GM12878 (cell line): Measurements from ENCODE around the gene NDUFV2. TPM values are rescaled to one million over a fixed set of nuclear protein-coding genes. Genes with fewer than 3 reads are reported as not detected.

Source experiments
- ATAC-seq: fragments of 200-7000 bp; cut with Tn5 transposase; 3 replicates; pipeline ENCODE4 v1.9.1; 2020; ENCODE audit warnings: mild to moderate bottlenecking, moderate library complexity
- BruUV-seq: library from RNA; stranded (reverse); fragments of 400-500 nt; replicated peaks from 2 replicates; lab custom pipeline; 2021; lab: Mats Ljungman, UMichigan
- CTCF ChIA-PET: fragments of 300-600 bp; sonication (Branson Sonifier 250); formaldehyde crosslinking; extraction: SDS; loops from one replicate; lab custom pipeline; 2021; ENCODE audit warnings: inconsistent platforms; lab: Yijun Ruan, JAX
- POLR2A ChIA-PET: fragments of 350-600 bp; formaldehyde crosslinking; extraction: SDS; loops from one replicate; lab custom pipeline; 2021; ENCODE audit warnings: inconsistent platforms; lab: Charles Lee
- RAD21 ChIA-PET: fragments of 300-600 bp; sonication (Branson Sonifier 250); formaldehyde crosslinking; loops from one replicate; lab custom pipeline; 2023; ENCODE audit warnings: antibody characterized with exemption; ENCODE audit not compliant: unreplicated experiment; lab: Charles Lee
- SMC1A ChIA-PET: fragments of 300-600 bp; sonication (Branson Sonifier 250); formaldehyde crosslinking; loops from one replicate; lab custom pipeline; 2023; ENCODE audit not compliant: unreplicated experiment, uncharacterized antibody; lab: Charles Lee
- DNase-seq: peaks from one replicate; pipeline ENCODE4 v3.0.0-alpha.2; 2011; ENCODE audit warnings: low read depth, low spot score
- FAIRE-seq: peaks from 3 replicates; lab custom pipeline; 2011; peaks lifted over from hg19 to GRCh38; lab: Jason Lieb, UNC
- H2AFZ ChIP-seq: 2 replicates; pipeline ENCODE4 v1.6.0; 2011; ENCODE audit warnings: low read depth, low read length, control low read depth; ENCODE audit not compliant: control insufficient read depth
- H3K27ac ChIP-seq: 2 replicates; pipeline ENCODE4 v1.5.1; 2011; ENCODE audit warnings: control low read depth; ENCODE audit not compliant: control insufficient read depth, insufficient read depth
- H3K27me3 ChIP-seq, 2 experiments: replicated peaks in 1 of 2; 2 replicates each; pipeline versions ENCODE4 v1.6.0 to v1.6.1; 2011; ENCODE audit warnings: low read length in 1 of 2; ENCODE audit not compliant: control insufficient read depth in 2 of 2, insufficient read depth in 2 of 2
- H3K36me3 ChIP-seq, 2 experiments: 2 replicates each; pipeline ENCODE4 v1.5.1; 2011; ENCODE audit warnings: low read length in 1 of 2; ENCODE audit not compliant: control insufficient read depth in 2 of 2, insufficient read depth in 2 of 2
- H3K4me1 ChIP-seq: 2 replicates; pipeline ENCODE4 v1.6.1; 2011; ENCODE audit warnings: mild to moderate bottlenecking, low read length, moderate library complexity, mixed read lengths; ENCODE audit not compliant: control insufficient read depth, insufficient read depth
- H3K4me2 ChIP-seq: 2 replicates; pipeline ENCODE4 v1.6.0; 2011; ENCODE audit warnings: control low read depth; ENCODE audit not compliant: control insufficient read depth, insufficient read depth
- H3K4me3 ChIP-seq: fragments of 200-600 bp; sonication (generic); 2 replicates; pipeline ENCODE4 v1.5.1; 2016
- H3K79me2 ChIP-seq: 2 replicates; pipeline ENCODE4 v1.6.0; 2011; ENCODE audit warnings: low read length; ENCODE audit not compliant: control insufficient read depth, insufficient read depth
- H3K9ac ChIP-seq: 2 replicates; pipeline ENCODE4 v1.8.0; 2011; ENCODE audit warnings: low read length, control low read depth, mixed read lengths; ENCODE audit not compliant: control insufficient read depth, insufficient read depth
- H3K9me3 ChIP-seq: replicated peaks from 3 replicates; pipeline ENCODE4 v1.5.1; 2011; ENCODE audit warnings: mild to moderate bottlenecking, low read length; ENCODE audit not compliant: control insufficient read depth, insufficient read depth
- H4K20me1 ChIP-seq: 2 replicates; pipeline ENCODE4 v1.6.0; 2011; ENCODE audit not compliant: control insufficient read depth, insufficient read depth
- BMI1 ChIP-seq: fragments of 450-650 bp; IDR thresholded peaks from 2 replicates; pipeline ENCODE4 v1.6.1; 2016; ENCODE audit warnings: mild to moderate bottlenecking, moderate library complexity, borderline replicate concordance
- CREB1 ChIP-seq: IDR thresholded peaks from 2 replicates; pipeline ENCODE4 v1.6.1; 2012; ENCODE audit warnings: low read depth, mild to moderate bottlenecking, inconsistent platforms
- HSF1 ChIP-seq: fragments of 150-350 bp; IDR thresholded peaks from 2 replicates; pipeline ENCODE4 v1.6.1; 2014; ENCODE audit warnings: mild to moderate bottlenecking, low read depth, low read length
- NFXL1 ChIP-seq: fragments of 450-650 bp; IDR thresholded peaks from 2 replicates; pipeline ENCODE4 v1.6.1; 2017; ENCODE audit warnings: antibody characterized with exemption, mild to moderate bottlenecking, borderline replicate concordance
- NFYA ChIP-seq: IDR thresholded peaks from 2 replicates; pipeline ENCODE4 v1.6.1; 2011; ENCODE audit warnings: low read depth, mild to moderate bottlenecking, low read length, improper control_type of control experiment, borderline replicate concordance
- NKRF ChIP-seq: fragments of 450-650 bp; conservative IDR thresholded peaks from 2 replicates; pipeline ENCODE4 v1.6.1; 2017; ENCODE audit warnings: mild to moderate bottlenecking, moderate library complexity
- SMC3 ChIP-seq: IDR thresholded peaks from 2 replicates; pipeline ENCODE4 v1.6.1; 2011; ENCODE audit warnings: low read length, improper control_type of control experiment, borderline replicate concordance
- TCF7 ChIP-seq: IDR thresholded peaks from 2 replicates; pipeline ENCODE4 v1.6.1; 2014; ENCODE audit warnings: antibody characterized with exemption, borderline replicate concordance
- ZNF217 ChIP-seq: fragments of 450-650 bp; IDR thresholded peaks from 2 replicates; pipeline ENCODE4 v1.6.1; 2017; ENCODE audit warnings: antibody characterized with exemption, mild to moderate bottlenecking
- WGBS: methylation state at CpG from one replicate; pipeline ENCODE4 v1.1.6; 2016; ENCODE audit warnings: low lambda C conversion rate; ENCODE audit not compliant: insufficient replicate concordance, insufficient coverage; ENCODE audit errors: missing lambda C conversion rate; 5-methylcytosine and 5-hydroxymethylcytosine counted together
- in situ Hi-C: fragments of 300-500 bp; cut with MboI; formaldehyde crosslinking; loops from 9 replicates; pipeline ENCODE4 v1.14.3; 2018; ENCODE audit warnings: mixed read lengths
- intact Hi-C: fragments of 100-400 bp; cut with micrococcal nuclease; formaldehyde crosslinking; loops from one replicate; pipeline ENCODE4 v1.14.2; 2022; ENCODE audit not compliant: unreplicated experiment
- polyA plus RNA-seq, 11 experiments: library from polyadenylated mRNA; depleted of rRNA in 4 of 11; unstranded in 6 of 11; stranded (reverse) in 5 of 11; fragments of >200 nt; fragmentation: Nextera tagmentation in 4 of 11; fragmentation: Illumina TruSeq in 1 of 11; extraction: Ambion mirVana in 4 of 11; extraction: Trizol in 1 of 11; gene quantifications; 1 replicate in 1 of 11; 2 replicates in 10 of 11; pipeline versions ENCODE4 v1.2.1 to v1.2.3, GENCODE V29; 2011 to 2016; ENCODE audit warnings: inconsistent platforms in 2 of 11, missing spikeins in 2 of 11, low read depth in 1 of 11
- total RNA-seq, 4 experiments: library from RNA; depleted of rRNA in 3 of 4; stranded (reverse); fragments of >200 nt in 3 of 4; fragmentation: Illumina TruSeq in 1 of 4; extraction: Trizol in 1 of 4; gene quantifications; 2 replicates each; pipeline versions ENCODE4 v1.2.1 to v1.2.3, GENCODE V29; 2013 to 2021

NDUFV2 gene
- total and polyA plus RNA-seq, 10 of the 15 experiments (the other 5 are each of a cell fraction or from before 2014, with no cell fraction given), result 236 to 590 (median 321) TPM

GRCh38 chr18:9181275-9181674 is 78.8 kb downstream of the NDUFV2 start:
- Histone ChIP-seq H3K27me3 (no peaks in the 10 kb centered on the region), H3K9ac (no peak overlapping the region), H3K36me3 (peaks cover 2 to 17% of the 10 kb centered on the region in 2 experiments; a peak in 3 of 4 replicates), H4K20me1 (no peaks in the 10 kb centered on the region), H3K79me2 (peaks cover 46% of the 10 kb centered on the region), H3K4me2 (peak overlapping the region; percentile 20), H3K4me3 (no peak overlapping the region), H3K27ac (no peak overlapping the region; the same call in 1 of the 2 replicates), H3K9me3 (peaks cover 2% of the 10 kb centered on the region), H2AFZ (no peak overlapping the region), H3K4me1 (peaks cover 15% of the 10 kb centered on the region)
- ChIA-PET POLR2A (interaction anchor here (0.7 kb wide), 1 partner anchor 703 kb away, joined by 3 read pairs; no protein-coding TSS in a partner anchor), RAD21 (interaction anchor here (1.4 kb wide), 1 partner anchor 115 kb away, joined by 3 read pairs; no protein-coding TSS in a partner anchor), CTCF (no interaction called here), SMC1A (interaction anchor here (0.8 to 2.4 kb wide), 12 partner anchors 8 to 335 kb away, joined by 3 to 10 read pairs (median 3); no protein-coding TSS in a partner anchor)
- TF ChIP-seq SMC3, result no peak
- TF ChIP-seq NFYA, result no peak
- TF ChIP-seq TCF7, result no peak
- no peak for TF ChIP-seq CREB1
- no peak for TF ChIP-seq ZNF217
- no peak for TF ChIP-seq HSF1
- no peak for TF ChIP-seq BMI1
- no peak for TF ChIP-seq NKRF
- no peak for TF ChIP-seq NFXL1
- BruUV-seq, result no TSS peak
- ATAC-seq, result peak; percentile 67
- FAIRE-seq, result no peak
- WGBS, result 46% methylated on average over 3 of the region's 3 CpGs
- in situ Hi-C loops (no loop called here), intact Hi-C loops (loop anchor here (2.0 kb wide), 1 partner anchor 20 kb away; no protein-coding TSS in a partner anchor)
- DNase-seq, result no peak
